ENCODE results near the gene ELOVL3. TPM values are rescaled to one million over a fixed set of nuclear protein-coding genes. Genes with fewer than 3 reads are reported as not detected.

The ELOVL3 gene
- total and polyA plus RNA-seq, 9 of the 15 experiments (the other 6 are each of a cell fraction or from before 2014, with no cell fraction given), result 0.32 to 3.3 (median 0.87) TPM

DNA sequence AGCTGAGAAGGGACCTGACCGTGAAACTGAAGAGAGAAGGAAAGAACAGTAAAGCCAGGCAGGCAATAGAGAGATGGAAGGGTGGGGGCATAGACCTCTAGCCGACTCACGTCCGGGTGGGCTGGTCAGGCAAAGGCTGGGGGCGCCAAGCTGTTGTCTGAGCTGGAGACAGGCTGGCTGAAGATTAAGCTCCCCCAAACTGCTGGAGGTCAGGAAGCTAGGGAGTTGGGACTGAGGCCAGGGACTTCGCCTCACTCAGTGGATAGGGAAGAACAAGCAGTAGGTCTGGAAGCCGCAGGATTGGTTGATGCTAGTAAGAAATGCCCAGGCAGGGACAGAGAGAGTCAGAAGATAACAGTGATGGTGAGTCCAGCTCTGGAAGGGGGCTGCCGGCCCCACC is 9.9 kb downstream of the ELOVL3 start:
- H3K9me3 ChIP-seq (replicated peaks; ENCODE audit: control insufficient read depth, insufficient read depth, low read depth, low read length), result no peaks in the 10 kb centered on the region
- 27% methylated on average over 7 of the region's 8 CpGs for WGBS (ENCODE audit: insufficient coverage, low coverage, missing lambda C conversion rate)
- H2AFZ ChIP-seq (ENCODE audit: low read depth, low read length), result no peak overlapping the region
- no peaks in the 10 kb centered on the region for H3K9me1 ChIP-seq (ENCODE audit: control insufficient read depth, insufficient read depth, low read length)
- no peaks in the 10 kb centered on the region for H4K20me1 ChIP-seq (replicated peaks; ENCODE audit: control insufficient read depth, insufficient read depth, low read length)
- CTCF ChIA-PET (ENCODE audit: low intra/inter-chr PET ratio), result no interaction called here
- TF ChIP-seq ZFPM2 (CRISPR knock-in tag; IDR thresholded peaks at IDR 0.05) (no peak), TFAM (CRISPR knock-in tag; conservative IDR thresholded peaks at IDR 0.05) (no peak), SRSF7 (optimal IDR thresholded peaks at IDR 0.05; ENCODE audit: low read depth, low read length) (no peak), HNRNPL (IDR thresholded peaks at IDR 0.05; ENCODE audit: low read depth, low read length) (no peak), ZNF212 (CRISPR knock-in tag; IDR thresholded peaks at IDR 0.05) (no peak), FOXP1 (CRISPR knock-in tag; IDR thresholded peaks at IDR 0.05) (no peak), MAZ (CRISPR knock-in tag; conservative IDR thresholded peaks at IDR 0.05 in 1 of 2, IDR thresholded peaks at IDR 0.05 in 1 of 2) (no peak), CEBPG (CRISPR knock-in tag; IDR thresholded peaks at IDR 0.05) (no peak), CEBPG (tag; conservative IDR thresholded peaks at IDR 0.05 in 1 of 2, IDR thresholded peaks at IDR 0.05 in 1 of 2) (no peak), POLR3G (IDR thresholded peaks at IDR 0.05; ENCODE audit: extremely low read depth, insufficient read length, insufficient replicate concordance) (no peak), ZSCAN29 (IDR thresholded peaks at IDR 0.05) (no peak), SMARCE1 (IDR thresholded peaks at IDR 0.05) (no peak), ZNF431 (CRISPR knock-in tag; IDR thresholded peaks at IDR 0.05) (no peak), EGR1 (conservative IDR thresholded peaks at IDR 0.05) (no peak), SMARCB1 (IDR thresholded peaks at IDR 0.05; ENCODE audit: insufficient read length, low read depth) (no peak), ZNF197 (CRISPR knock-in tag; IDR thresholded peaks at IDR 0.05; ENCODE audit: low read depth) (no peak), RBM14 (IDR thresholded peaks at IDR 0.05; ENCODE audit: borderline replicate concordance, insufficient read depth, low read depth, low read length) (no peak), KDM2B (CRISPR knock-in tag; IDR thresholded peaks at IDR 0.05) (no peak), ZNF696 (CRISPR knock-in tag; conservative IDR thresholded peaks at IDR 0.05) (no peak)
- TF ChIP-seq, protein P1, sequence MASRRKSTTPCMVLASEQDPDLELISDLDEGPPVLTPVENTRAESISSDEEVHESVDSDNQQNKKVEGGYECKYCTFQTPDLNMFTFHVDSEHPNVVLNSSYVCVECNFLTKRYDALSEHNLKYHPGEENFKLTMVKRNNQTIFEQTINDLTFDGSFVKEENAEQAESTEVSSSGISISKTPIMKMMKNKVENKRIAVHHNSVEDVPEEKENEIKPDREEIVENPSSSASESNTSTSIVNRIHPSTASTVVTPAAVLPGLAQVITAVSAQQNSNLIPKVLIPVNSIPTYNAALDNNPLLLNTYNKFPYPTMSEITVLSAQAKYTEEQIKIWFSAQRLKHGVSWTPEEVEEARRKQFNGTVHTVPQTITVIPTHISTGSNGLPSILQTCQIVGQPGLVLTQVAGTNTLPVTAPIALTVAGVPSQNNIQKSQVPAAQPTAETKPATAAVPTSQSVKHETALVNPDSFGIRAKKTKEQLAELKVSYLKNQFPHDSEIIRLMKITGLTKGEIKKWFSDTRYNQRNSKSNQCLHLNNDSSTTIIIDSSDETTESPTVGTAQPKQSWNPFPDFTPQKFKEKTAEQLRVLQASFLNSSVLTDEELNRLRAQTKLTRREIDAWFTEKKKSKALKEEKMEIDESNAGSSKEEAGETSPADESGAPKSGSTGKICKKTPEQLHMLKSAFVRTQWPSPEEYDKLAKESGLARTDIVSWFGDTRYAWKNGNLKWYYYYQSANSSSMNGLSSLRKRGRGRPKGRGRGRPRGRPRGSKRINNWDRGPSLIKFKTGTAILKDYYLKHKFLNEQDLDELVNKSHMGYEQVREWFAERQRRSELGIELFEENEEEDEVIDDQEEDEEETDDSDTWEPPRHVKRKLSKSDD (conservative IDR thresholded peaks at IDR 0.05; ENCODE audit: low read length), result no peak
- TF ChIP-seq, protein P2, sequence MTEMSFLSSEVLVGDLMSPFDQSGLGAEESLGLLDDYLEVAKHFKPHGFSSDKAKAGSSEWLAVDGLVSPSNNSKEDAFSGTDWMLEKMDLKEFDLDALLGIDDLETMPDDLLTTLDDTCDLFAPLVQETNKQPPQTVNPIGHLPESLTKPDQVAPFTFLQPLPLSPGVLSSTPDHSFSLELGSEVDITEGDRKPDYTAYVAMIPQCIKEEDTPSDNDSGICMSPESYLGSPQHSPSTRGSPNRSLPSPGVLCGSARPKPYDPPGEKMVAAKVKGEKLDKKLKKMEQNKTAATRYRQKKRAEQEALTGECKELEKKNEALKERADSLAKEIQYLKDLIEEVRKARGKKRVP (CRISPR knock-in tag; IDR thresholded peaks at IDR 0.05), result no peak
- POLR2A ChIA-PET, result interaction anchor here (0.6 kb wide), 1 partner anchor 92 kb away, joined by 4 read pairs; no protein-coding TSS in a partner anchor
- H3K9ac ChIP-seq (ENCODE audit: insufficient read depth in 1 of 2, low read depth in 2 of 2, low read length in 2 of 2), result peak overlapping the region in 1 of 2 experiments; percentile 45; a peak in 2 of 4 replicates
- H3K4me2 ChIP-seq (ENCODE audit: insufficient read depth, low read length), result no peak overlapping the region
- H3K36me3 ChIP-seq (ENCODE audit: control insufficient read depth, insufficient read depth, low read length), result no peaks in the 10 kb centered on the region
- FAIRE-seq (no peak), DNase-seq (ENCODE audit: extremely low read depth in 1 of 4, low spot score in 3 of 4) (no peak), ATAC-seq (no peak)
- intact Hi-C loops (cut with micrococcal nuclease), result no loop called here
- no peak overlapping the region for H3K4me3 ChIP-seq
- in situ Hi-C loops (cut with MboI), result loop anchor here (25.0 kb wide), 1 partner anchor 351 kb away; no protein-coding TSS in a partner anchor
- H3K4me1 ChIP-seq (replicated peaks in 1 of 2; ENCODE audit: control insufficient read depth in 2 of 2, insufficient read depth in 2 of 2, low read length in 2 of 2), result peaks cover 4 to 19% of the 10 kb centered on the region in 2 experiments; a peak in 3 of 5 replicates
- peaks cover 0 to 4% of the 10 kb centered on the region in 2 experiments; a peak in 1 of 5 replicates for H3K27me3 ChIP-seq (ENCODE audit: control insufficient read depth in 2 of 2, insufficient read depth in 2 of 2, low read length in 2 of 2)
- no peak overlapping the region for H3K27ac ChIP-seq (ENCODE audit: extremely low read depth, low read depth, low read length)
- H3K79me2 ChIP-seq (ENCODE audit: control insufficient read depth, insufficient read depth, low read length), result no peaks in the 10 kb centered on the region
- BruUV-seq (replicated peaks), result no TSS peak

Measured in K562 (cell line).